T-helper 1 cell (primary cell): Measurements from ENCODE around the gene NTM.
A peak's percentile ranks its signal among the peaks of the same experiment; 100 is the strongest.
"Not testable (repeated sequence)": the region's sequence is repeated elsewhere in the genome, so short reads cannot be mapped to it uniquely, and the experiment has no call there.

Experiments
- DNase-seq, 5 donors: peaks; one replicate each; pipeline ENCODE4 v3.0.0-alpha.2; 2012 to 2020

The NTM gene

DNA sequence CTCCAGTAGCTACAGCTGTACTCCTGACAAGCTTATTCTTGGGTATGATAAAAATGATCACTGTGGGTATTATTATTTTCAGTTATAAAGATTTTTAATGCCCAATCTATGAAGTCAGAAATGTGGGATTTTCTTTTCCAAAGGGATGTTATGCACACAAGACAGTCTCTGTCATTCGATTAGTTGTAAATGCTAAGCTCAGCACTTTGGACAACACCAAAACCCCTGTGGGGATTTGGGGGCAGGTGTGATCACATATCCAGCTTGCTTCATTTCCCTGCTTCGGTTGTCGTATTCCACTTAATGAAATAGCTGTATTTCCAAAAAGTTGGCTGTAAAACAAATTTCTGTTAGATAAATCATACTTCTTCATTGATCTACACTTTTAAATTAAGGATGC is 931.5 kb downstream of the NTM start:
- no peak for DNase-seq

DNA sequence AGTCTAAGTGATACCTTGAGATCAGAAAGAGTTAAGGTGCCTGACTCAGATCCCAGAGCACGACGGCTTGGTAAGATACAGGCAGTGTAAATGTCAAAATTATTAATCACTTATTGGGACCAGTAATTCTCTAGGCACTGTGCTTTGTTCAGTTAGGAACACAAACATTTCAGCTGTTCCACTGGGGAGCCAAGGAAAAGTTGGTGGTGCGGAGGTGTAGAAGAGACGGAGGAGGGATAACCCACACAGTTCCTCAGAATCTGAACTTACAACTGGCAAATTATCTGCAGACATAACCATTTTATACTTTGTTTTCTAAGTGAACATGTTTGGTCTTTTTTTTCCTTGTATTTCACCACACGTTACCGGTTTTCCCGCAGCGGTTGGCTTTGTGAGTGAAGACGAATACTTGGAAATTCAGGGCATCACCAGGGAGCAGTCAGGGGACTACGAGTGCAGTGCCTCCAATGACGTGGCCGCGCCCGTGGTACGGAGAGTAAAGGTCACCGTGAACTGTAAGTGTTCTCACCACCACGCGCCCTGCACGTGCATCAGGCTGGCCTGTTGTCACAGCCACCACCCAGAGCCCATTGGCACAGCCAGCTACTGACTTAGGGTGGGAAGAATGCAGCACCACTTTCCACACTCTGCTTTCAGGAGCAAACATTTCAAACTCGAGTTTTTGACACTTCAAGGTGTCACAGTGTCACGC is 937.0 kb downstream of the NTM start:
- DNase-seq, result no peak

DNA sequence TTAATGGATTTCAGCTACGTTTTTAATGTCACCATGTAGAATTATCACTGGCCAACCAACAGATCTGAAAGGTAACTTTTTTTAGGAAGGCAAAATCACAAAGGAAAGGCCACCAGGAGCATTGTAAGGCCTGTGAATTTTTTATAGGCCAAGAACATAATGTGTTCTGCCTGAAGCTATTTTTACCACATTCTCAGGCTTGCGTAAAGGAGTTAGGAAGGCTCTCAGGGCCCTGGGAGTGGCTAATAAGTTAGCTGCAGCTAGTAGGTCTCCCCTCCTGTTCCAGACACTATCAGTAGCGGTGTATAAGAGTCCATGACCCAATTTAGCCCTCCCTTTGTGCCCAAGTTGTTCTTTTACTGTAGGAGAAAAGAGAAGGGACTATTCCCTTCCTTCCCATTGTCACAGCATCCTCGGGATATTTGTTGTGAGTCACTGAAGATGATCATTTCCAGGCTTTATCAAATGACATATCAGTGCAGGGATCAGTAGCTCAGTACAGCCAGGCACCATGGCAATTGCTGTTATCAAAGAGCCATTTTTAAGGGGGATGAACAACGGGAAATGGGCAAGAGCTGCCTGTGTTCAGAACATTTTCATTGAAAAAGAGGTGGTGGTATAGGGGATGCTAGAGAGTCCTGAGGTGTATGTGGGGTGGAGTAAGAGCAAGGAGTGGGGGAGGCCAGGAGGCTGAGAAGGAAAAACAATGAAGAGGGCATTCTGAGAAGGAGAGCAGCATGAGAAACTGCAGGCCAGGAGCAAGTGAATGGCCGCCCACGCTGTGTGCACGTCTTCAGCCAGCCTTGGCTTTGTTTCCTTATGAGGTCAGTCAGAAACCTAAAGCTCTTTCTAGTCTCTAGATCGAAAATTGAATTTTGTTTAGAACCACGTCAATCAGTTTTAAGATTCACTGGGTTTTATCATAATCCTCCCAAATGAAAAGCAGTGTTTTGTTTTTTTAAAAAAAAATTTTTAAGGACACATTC is 940.3 kb downstream of the NTM start:
- DNase-seq, result no peak

DNA sequence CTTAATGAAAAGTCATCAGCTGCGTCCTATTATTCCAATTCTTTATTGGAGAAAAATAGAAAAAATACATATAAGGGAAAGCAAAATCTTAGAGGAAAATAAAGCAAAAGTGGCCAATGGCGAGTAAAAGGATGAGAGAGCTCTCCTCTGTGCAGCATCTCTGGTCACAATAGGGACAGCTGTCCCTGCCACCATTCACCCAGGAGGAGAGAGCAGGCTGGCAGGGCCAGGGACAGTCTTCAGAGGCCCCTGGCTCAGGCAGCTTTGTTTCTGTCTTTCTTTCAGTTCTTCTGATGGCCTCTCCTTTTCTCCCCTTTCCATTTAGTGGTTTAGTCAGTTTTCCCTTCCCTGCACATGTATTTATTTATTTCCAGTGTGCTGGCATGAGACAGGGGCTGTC is 941.3 kb downstream of the NTM start:
- DNase-seq, result no peak

DNA sequence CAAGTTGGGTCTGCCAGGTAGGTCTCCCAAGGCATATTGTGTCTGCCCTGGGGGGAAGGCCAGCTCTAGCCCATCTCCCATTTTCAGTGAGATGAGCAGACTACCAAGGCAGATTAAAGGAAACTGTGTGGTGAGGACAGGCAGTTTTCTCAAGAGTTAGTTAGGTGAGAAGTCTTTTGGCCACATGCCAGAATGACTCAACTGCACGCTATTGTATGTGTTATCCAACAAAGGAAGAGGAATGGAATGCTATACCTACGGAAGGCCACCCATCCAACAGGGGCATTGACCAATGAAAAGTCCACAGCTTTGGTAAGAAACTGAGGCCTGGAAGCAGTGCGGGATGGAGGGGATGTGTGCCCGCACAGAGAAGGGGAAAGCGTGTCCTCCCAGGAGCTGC is 941.7 kb downstream of the NTM start:
- DNase-seq, result peak in 1 of 5 donors; percentile 14

DNA sequence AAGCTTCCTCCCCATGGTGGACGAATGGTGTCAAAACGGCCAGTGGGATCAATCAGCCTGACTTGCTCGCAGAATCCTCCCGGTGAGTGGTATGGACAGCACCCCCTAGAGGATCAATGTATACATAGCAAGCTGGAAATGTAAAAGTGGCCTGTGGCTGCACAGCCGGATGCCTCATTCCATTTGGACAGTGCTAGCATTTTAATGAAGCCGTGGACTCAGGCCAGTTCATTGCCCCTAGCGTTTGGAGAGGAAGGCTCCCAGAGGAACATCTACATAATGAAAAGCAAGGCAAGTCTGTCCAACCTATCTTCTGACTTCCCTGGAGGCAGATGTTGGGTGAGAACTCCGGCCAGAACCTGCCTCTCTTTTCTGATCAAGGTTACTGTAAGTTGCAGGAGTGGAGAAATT is 942.3 kb downstream of the NTM start:
- DNase-seq, result peak in 1 of 5 donors; percentile 20

DNA sequence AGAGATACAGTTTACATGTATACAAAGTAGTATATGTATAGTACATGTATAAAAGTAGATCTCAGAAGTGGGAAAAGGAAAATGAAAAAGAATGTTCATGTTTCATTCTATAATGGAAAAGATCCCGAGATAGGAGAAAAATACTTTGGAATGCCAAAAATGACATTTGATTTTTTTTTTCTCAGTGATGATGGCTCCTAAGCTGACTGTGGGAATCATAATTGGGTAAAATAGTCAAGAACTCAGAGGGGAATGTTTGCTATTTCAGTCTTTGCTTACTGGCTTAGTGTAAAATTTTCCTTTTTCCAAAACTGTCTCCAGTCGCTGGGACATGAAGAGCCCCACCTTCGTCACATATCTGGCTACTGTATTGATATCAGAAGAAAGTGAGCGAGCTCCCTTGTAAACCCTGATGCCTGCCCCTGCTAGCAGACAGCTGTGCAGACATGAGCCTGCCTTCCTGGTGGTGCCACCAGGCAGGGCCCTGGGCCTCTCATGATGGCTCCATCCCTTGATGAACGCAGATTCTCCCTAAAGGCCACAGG is 944.6 kb downstream of the NTM start:
- DNase-seq, result no peak

DNA sequence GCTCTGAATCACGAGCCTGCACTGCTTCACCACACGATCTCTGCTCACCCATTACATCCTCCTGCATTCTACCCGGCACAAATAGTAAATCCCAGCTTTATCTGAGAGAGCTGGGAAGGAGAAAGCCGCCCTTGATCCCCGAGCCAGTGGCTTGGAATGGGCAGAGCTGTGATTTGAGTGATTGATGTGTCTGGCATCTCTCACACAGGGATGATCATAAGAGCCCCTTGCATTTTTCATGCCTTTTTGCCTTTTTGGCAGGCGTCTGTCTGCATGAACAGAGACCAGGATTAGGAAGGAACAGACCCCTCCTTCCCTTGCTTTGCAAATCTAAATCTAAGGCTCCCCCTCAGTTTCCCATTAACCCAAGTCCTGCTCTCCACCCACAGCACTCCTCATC is 945.3 kb downstream of the NTM start:
- DNase-seq, result no peak

DNA sequence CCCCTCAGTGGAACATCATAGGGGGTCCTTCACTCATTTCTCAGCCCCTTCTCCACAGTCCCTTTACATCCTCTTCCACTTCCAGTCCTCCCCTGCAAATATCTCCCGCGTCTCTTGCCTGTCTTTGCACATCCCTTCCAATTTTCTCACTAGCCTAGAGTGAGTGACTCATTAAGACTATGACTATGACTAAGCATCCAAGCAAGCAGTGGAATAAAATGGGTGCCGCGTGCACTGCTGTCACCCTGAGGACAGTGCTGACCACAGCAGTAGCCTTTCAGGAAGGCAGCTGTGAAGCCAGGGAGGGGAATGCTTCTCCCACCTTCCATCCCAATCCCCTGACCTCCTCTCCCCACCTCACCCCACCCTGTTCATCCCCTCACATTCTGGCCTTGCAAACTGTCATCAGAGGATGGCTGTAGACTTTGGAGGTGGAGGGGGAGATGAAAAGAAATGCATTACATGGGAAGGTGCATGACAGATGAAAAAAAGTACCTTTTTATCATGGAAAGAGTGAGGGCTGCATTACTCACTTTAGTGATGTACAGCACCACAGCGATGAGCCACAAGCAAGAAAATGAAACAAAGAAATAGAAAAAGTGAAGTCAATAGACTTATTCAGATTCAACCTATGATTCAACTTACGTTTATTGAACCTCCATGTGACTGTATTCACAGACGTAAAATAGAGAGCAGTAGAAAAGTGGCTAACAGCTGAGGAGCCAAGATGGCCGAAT is 948.2 kb downstream of the NTM start:
- no peak for DNase-seq

DNA sequence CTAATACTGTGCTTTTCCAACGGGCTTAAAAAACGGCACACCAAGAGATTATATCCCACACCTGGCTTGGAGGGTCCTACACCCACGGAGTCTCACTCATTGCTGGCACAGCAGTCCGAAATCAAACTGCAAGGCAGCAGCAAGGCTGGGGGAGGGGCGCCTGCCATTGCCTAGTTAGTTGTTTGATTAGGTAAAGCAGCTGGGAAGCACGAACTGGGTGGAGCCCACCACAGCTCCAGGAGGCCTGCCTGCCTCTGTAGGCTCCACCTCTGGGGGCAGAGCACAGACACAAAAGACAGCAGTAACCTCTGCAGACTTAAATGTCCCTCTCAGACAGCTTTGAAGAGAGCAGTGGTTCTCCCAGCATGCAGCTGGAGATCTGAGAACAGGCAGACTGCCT is 949.0 kb downstream of the NTM start:
- not testable (repeated sequence) for DNase-seq

DNA sequence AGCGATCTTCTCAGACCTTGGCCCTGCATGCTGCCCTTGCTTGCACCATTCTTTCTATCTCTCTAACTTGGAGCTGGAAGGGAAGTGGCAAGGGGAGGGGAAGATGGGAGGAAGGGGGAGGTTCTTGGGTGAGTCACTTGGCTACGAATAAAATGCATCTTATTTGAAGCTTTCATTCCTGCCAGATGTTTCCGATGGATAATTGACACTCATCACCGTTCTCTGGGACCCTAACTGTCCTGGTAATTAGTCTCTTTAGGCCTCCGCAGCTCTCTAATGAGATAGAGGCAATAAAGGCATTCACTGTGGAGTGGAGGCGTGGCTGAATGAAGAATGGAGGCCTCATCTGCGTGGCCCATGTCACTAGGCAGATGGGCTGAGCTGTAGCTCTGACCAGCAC is 960.1 kb downstream of the NTM start:
- DNase-seq, result no peak

DNA sequence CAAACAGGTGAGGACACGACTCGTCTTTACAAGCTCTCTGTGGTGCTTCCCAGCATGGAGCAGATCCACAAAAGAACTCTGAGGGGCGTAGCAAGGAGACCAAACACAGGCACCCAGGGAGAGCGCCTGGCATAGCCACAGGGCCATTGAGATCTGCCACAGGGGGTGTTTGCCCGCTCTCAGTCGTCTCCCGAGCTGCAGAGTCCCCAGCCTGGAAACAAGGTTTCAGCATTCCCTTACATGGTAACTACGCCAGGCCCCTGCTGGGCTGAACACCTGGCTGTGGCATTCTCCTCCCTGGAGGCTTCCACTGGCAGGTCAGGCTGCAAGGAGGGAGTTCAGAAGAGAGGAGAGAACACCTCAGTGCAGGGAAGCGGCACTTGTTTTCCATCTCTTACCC is 962.1 kb downstream of the NTM start:
- DNase-seq, result no peak

DNA sequence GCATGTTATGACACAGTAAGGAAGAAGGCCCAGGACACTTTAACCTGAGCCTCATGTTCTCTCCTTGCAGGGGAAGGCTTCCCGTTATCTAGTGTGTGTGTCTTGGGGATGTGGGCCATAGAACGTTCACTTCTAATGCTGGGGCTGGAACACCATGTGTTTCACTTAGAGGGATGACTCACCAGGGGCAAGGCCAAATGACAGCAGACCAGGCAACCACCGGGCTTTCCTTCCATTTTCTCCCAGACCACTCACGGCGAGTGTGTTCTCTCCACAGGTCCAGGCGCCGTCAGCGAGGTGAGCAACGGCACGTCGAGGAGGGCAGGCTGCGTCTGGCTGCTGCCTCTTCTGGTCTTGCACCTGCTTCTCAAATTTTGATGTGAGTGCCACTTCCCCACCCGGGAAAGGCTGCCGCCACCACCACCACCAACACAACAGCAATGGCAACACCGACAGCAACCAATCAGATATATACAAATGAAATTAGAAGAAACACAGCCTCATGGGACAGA is 964.4 kb downstream of the NTM start:
- no peak for DNase-seq

DNA sequence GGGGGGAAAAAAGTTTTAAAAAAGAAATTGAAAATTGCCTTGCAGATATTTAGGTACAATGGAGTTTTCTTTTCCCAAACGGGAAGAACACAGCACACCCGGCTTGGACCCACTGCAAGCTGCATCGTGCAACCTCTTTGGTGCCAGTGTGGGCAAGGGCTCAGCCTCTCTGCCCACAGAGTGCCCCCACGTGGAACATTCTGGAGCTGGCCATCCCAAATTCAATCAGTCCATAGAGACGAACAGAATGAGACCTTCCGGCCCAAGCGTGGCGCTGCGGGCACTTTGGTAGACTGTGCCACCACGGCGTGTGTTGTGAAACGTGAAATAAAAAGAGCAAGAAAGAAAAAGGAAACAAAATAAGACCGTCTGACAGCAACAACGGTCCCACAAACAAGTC is 964.9 kb downstream of the NTM start:
- no peak for DNase-seq

DNA sequence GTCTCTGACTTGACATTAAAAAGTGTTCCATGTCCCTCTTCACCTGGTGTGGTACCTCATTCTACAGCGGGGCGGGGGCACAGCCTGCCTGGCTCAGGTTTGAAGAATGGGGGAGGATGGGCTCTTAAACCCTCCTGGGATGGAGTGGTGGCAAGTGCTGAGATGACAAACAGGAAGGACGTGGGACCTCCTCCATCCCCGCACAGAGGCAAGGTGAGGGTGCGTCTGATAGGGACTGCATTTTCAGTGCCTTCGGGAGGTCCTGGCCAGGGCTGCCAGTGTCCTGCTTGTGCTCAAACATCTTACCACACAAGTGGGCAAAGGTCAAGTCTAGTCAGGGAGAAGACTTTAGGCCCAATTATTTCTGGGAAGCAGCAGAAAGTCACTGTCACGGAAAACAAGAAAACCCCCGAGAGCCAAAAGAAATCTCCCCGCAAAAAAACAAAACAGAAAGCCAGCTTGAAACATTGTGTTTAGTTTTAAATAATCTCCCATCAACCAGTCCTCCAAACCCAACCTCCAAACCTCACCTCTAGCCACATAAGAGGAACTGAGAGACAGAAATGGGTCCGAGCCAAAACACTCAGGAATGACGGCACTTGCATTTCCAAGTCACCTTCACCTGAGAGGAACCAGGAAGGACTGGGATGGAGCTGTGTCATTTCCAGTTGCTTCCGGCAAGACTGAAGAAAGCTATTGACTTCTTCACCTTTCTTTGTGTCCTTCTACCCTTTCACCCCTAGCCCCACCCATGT is 966.5 kb downstream of the NTM start:
- no peak for DNase-seq

DNA sequence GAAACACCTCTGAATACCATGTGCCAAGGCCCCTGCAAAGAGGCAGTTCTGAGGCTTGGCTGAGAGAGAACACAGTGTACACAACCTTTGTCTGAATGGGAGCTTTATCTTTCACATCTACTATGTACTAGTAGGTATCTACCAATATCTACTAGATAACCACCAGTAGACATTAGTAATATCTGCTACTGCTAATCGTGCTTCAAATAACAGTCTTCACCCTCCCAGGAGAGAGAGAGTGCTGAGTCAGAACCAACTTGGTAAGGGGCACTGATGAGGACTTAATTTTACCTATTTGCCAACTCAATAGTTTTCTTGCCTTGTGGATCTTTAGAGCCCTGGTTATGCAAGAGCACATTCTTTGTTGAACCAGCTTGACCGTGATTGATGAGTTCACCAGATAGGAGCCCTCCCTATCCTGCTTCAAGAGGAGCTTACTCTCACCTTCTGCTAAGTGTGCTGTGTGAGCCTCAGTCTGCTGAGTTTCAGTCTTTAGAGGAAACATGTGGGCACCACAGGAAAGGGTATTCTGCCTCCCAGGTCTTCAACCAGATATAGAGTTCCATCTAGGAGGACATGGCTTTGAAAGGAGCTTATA is 967.5 kb downstream of the NTM start:
- DNase-seq, result no peak

DNA sequence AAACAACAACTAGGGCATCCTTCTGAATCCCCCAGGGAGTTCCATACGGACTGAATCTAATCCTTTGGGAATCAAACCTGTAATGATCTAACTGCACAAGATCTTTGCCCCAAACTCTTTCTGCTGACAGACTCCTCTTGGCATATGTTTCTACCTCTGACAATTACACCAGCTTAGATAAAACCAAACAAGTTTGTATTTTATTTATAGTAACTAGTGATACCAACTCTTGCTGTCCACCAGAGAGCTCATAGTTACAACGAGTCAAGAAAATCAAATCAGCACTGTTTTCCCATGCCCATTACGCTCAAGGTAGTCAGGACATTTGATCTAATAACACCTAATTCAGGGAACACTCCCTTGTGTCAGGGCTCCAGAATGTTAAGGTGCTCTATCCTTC is 972.0 kb downstream of the NTM start:
- DNase-seq, result no peak

DNA sequence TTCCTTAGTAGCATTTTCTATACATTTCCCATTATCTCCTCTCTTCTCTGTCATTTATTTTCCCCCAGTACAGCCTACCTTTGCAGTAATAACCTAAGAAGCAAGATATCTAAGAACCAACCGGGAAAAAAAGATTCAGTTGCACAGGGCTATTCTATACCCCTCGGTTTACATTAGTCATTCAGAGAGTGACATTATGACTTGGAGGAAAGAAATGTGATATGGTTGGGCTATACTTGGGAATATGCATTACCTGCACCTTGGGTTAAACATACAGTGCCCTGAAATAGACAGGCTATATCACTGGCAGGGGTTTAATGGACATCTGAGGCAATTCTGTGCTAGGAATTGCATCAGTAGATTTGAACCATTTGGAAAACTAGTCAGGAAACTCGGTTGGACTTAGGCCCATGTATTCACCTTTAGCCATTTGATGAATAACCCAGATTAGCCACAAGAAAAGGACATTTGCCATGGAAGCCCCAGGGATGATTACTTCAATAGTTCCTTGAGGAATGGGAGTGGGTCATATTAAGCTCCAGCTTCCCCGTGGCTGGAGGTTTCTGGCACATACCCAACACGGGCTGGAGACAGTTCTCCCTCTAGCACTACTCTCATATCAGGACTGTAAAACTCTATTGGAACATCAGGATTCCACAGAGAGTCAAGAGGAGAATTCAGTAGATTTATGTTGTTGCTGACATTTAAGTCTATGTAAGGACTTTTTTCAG is 973.2 kb downstream of the NTM start:
- DNase-seq, result peak in 1 of 5 donors; percentile 22

DNA sequence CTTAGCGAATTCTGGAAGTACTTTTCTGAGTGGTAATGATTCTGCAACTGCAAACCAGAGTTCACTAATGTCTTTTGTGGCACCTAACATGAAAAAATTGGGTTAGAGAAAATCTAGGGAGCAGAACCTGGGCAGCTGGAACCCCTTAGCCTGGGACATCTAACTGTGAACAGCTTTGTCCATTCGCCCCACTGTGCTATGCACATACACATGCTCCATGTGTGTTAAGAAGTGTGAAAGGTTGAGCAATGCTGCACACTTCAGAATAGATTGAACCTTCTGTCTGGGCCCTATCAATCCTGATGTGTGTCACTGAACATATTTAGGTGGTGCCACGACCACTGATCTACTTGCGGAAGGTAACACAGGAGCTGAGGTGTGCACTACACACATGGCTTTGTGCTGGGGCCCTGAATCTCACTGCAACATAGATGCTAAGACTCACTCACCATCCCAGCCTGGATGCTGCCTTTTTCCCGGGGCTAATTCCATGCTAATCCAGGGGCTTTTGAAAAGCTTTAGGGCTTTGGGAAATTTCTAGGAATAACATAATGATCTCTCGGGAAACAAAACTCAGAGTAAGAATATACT is 976.2 kb downstream of the NTM start:
- no peak for DNase-seq
